Measurements from ENCODE around the gene LPCAT2. TPM values are rescaled to one million over a fixed set of nuclear protein-coding genes. Genes with fewer than 3 reads are reported as not detected.

The LPCAT2 gene
- total and polyA plus RNA-seq, 2 of the 13 experiments (the other 11 are each of a cell fraction or from before 2014, with no cell fraction given), result 9.9 to 17.6 TPM

- TF ChIP-seq EZH2 (conservative IDR thresholded peaks at IDR 0.05; ENCODE audit: low read depth, low read length) (no peak), ZNF354B (CRISPR knock-in tag; IDR thresholded peaks at IDR 0.05) (no peak), PATZ1 (CRISPR knock-in tag; IDR thresholded peaks at IDR 0.05) (no peak), ZNF496 (CRISPR knock-in tag; IDR thresholded peaks at IDR 0.05; ENCODE audit: insufficient replicate concordance) (no peak), SP4 (CRISPR knock-in tag; IDR thresholded peaks at IDR 0.05) (no peak), CEBPZ (IDR thresholded peaks at IDR 0.05; ENCODE audit: low read length) (no peak), ZNF709 (CRISPR knock-in tag; IDR thresholded peaks at IDR 0.05) (no peak), NR2F1 (CRISPR knock-in tag; IDR thresholded peaks at IDR 0.05) (no peak), KDM4B (CRISPR knock-in tag; IDR thresholded peaks at IDR 0.05) (no peak)
Measured at GRCh38 chr16:55615071-55615470, 106.2 kb downstream of the LPCAT2 start (continued).

All from HepG2 (cell line).